ENCODE measurements around the gene SLC30A7. TPM values are rescaled to one million over a fixed set of nuclear protein-coding genes. Genes with fewer than 3 reads are reported as not detected.
"Not testable (repeated sequence)": the region's sequence is repeated elsewhere in the genome, so short reads cannot be mapped to it uniquely, and the experiment has no call there.

The SLC30A7 gene
- total RNA-seq (10 to 100 TPM; 25.5 to 27.0 TPM), polyA plus RNA-seq (ENCODE audit: insufficient read length in 2 of 2) (1 to 10 TPM; 8.6 to 9.3 TPM)
- long read RNA-seq, donor 1, partial matches to known transcripts = 0 of 2 reads
- long read RNA-seq, donor 1, other reads (novel, unspliced or antisense) = 0 of 2 reads
- long read RNA-seq, donor 2, partial matches to known transcripts = 0 of 1 reads
- long read RNA-seq, donor 2, other reads (novel, unspliced or antisense) = 0 of 1 reads
- long read RNA-seq, donor 3 = 0 reads
- long read RNA-seq, donor 4, partial matches to known transcripts = 0 of 1 reads
- long read RNA-seq, donor 4, other reads (novel, unspliced or antisense) = 0 of 1 reads

- DNase-seq (ENCODE audit: low read depth in 4 of 6, low spot score in 6 of 6) = peak; percentile 80 to 97 (median 84)
- Histone ChIP-seq H3K36me3 (ENCODE audit: control insufficient read depth, insufficient read depth, low read length) (peaks cover 3% of the 10 kb centered on the region), H3K9me3 (ENCODE audit: control insufficient read depth, insufficient read depth, low read length) (peaks cover 5% of the 10 kb centered on the region), H3K4me1 (ENCODE audit: control insufficient read depth, insufficient read depth, low read length) (no peaks in the 10 kb centered on the region), H3K27me3 (ENCODE audit: control insufficient read depth, insufficient read depth, low read length) (no peaks in the 10 kb centered on the region), H3K4me3 (ENCODE audit: low read depth, low read length) (peak within 1 kb of the TSS; percentile 97), H3K27ac (ENCODE audit: low read depth, low read length) (peak within 1 kb of the TSS; percentile 98)
- WGBS (ENCODE audit: insufficient coverage) = under 1% methylated on average over 58 of the region's 62 CpGs
These were observed at the start of gene SLC30A7 for GRCh38 chr1:100895540-100896480. Gene SLC30A7, plus strand, starts transcription at chr1:100896090. Its CDS starts 173 bp downstream, at chr1:100896263.

GRCh38 chr1:100847361-100848082 is 48.4 kb upstream of the SLC30A7 start:
- no CpG with 5 or more reads among the region's 2 CpGs for WGBS (ENCODE audit: insufficient coverage)
- Histone ChIP-seq H3K4me1 (ENCODE audit: control insufficient read depth, insufficient read depth, low read length) (no peaks in the 10 kb centered on the region), H3K4me3 (ENCODE audit: low read depth, low read length) (no peak overlapping the region), H3K27ac (ENCODE audit: low read depth, low read length) (peak overlapping the region; percentile 38), H3K9me3 (ENCODE audit: control insufficient read depth, insufficient read depth, low read length) (no peaks in the 10 kb centered on the region), H3K36me3 (ENCODE audit: control insufficient read depth, insufficient read depth, low read length) (no peaks in the 10 kb centered on the region), H3K27me3 (ENCODE audit: control insufficient read depth, insufficient read depth, low read length) (no peaks in the 10 kb centered on the region)
- peak in 2 of 6 donors; percentile 30 to 42 for DNase-seq (ENCODE audit: low read depth in 4 of 6, low spot score in 6 of 6)

- Histone ChIP-seq H3K27ac (ENCODE audit: low read depth, low read length) (no peak overlapping the region), H3K9me3 (ENCODE audit: control insufficient read depth, insufficient read depth, low read length) (peaks cover 2% of the 10 kb centered on the region), H3K4me3 (ENCODE audit: low read depth, low read length) (no peak overlapping the region), H3K4me1 (ENCODE audit: control insufficient read depth, insufficient read depth, low read length) (no peaks in the 10 kb centered on the region), H3K27me3 (ENCODE audit: control insufficient read depth, insufficient read depth, low read length) (no peaks in the 10 kb centered on the region), H3K36me3 (ENCODE audit: control insufficient read depth, insufficient read depth, low read length) (no peaks in the 10 kb centered on the region)
- no peak for DNase-seq (ENCODE audit: low read depth in 4 of 6, low spot score in 6 of 6)
- 93% methylated on average over 2 of the region's 5 CpGs for WGBS (ENCODE audit: insufficient coverage)
These were observed 44.2 kb upstream of the SLC30A7 start for GRCh38 chr1:100851726-100852125.

- no CpG with 5 or more reads among the region's 3 CpGs for WGBS (ENCODE audit: insufficient coverage)
- Histone ChIP-seq H3K27me3 (ENCODE audit: control insufficient read depth, insufficient read depth, low read length) (no peaks in the 10 kb centered on the region), H3K27ac (ENCODE audit: low read depth, low read length) (no peak overlapping the region), H3K4me1 (ENCODE audit: control insufficient read depth, insufficient read depth, low read length) (no peaks in the 10 kb centered on the region), H3K4me3 (ENCODE audit: low read depth, low read length) (no peak overlapping the region), H3K9me3 (ENCODE audit: control insufficient read depth, insufficient read depth, low read length) (peaks cover 2% of the 10 kb centered on the region), H3K36me3 (ENCODE audit: control insufficient read depth, insufficient read depth, low read length) (no peaks in the 10 kb centered on the region)
- no peak for DNase-seq (ENCODE audit: low read depth in 4 of 6, low spot score in 6 of 6)
These were observed 42.9 kb upstream of the SLC30A7 start for GRCh38 chr1:100852976-100853375.

GRCh38 chr1:100855116-100855515 is 40.8 kb upstream of the SLC30A7 start:
- not testable (repeated sequence) for DNase-seq (ENCODE audit: low read depth in 4 of 6, low spot score in 6 of 6); H3K4me3 ChIP-seq (ENCODE audit: low read depth, low read length); H3K36me3 ChIP-seq (ENCODE audit: control insufficient read depth, insufficient read depth, low read length); H3K9me3 ChIP-seq (ENCODE audit: control insufficient read depth, insufficient read depth, low read length); H3K27me3 ChIP-seq (ENCODE audit: control insufficient read depth, insufficient read depth, low read length); H3K4me1 ChIP-seq (ENCODE audit: control insufficient read depth, insufficient read depth, low read length); H3K27ac ChIP-seq (ENCODE audit: low read depth, low read length)

GRCh38 chr1:100860397-100860991 is 35.4 kb upstream of the SLC30A7 start:
- Histone ChIP-seq H3K9me3 (ENCODE audit: control insufficient read depth, insufficient read depth, low read length) (peaks cover 2% of the 10 kb centered on the region), H3K36me3 (ENCODE audit: control insufficient read depth, insufficient read depth, low read length) (no peaks in the 10 kb centered on the region), H3K4me1 (ENCODE audit: control insufficient read depth, insufficient read depth, low read length) (no peaks in the 10 kb centered on the region), H3K4me3 (ENCODE audit: low read depth, low read length) (no peak overlapping the region), H3K27ac (ENCODE audit: low read depth, low read length) (no peak overlapping the region), H3K27me3 (ENCODE audit: control insufficient read depth, insufficient read depth, low read length) (no peaks in the 10 kb centered on the region)
- DNase-seq (ENCODE audit: low read depth in 4 of 6, low spot score in 6 of 6) = no peak
- WGBS (ENCODE audit: insufficient coverage) = no CpG with 5 or more reads among the region's 3 CpGs

- Histone ChIP-seq H3K27ac (ENCODE audit: low read depth, low read length) (no peak overlapping the region), H3K4me1 (ENCODE audit: control insufficient read depth, insufficient read depth, low read length) (no peaks in the 10 kb centered on the region), H3K36me3 (ENCODE audit: control insufficient read depth, insufficient read depth, low read length) (no peaks in the 10 kb centered on the region), H3K4me3 (ENCODE audit: low read depth, low read length) (no peak overlapping the region), H3K27me3 (ENCODE audit: control insufficient read depth, insufficient read depth, low read length) (no peaks in the 10 kb centered on the region), H3K9me3 (ENCODE audit: control insufficient read depth, insufficient read depth, low read length) (no peaks in the 10 kb centered on the region)
- 100% methylated on average over 1 of the region's 1 CpG for WGBS (ENCODE audit: insufficient coverage)
- no peak for DNase-seq (ENCODE audit: low read depth in 4 of 6, low spot score in 6 of 6)
These were observed 34.5 kb upstream of the SLC30A7 start for GRCh38 chr1:100861379-100861778.

GRCh38 chr1:100862591-100862990 is 33.3 kb upstream of the SLC30A7 start:
- Histone ChIP-seq H3K4me1 (ENCODE audit: control insufficient read depth, insufficient read depth, low read length) (no peaks in the 10 kb centered on the region), H3K36me3 (ENCODE audit: control insufficient read depth, insufficient read depth, low read length) (no peaks in the 10 kb centered on the region), H3K9me3 (ENCODE audit: control insufficient read depth, insufficient read depth, low read length) (no peaks in the 10 kb centered on the region), H3K4me3 (ENCODE audit: low read depth, low read length) (no peak overlapping the region), H3K27ac (ENCODE audit: low read depth, low read length) (no peak overlapping the region), H3K27me3 (ENCODE audit: control insufficient read depth, insufficient read depth, low read length) (no peaks in the 10 kb centered on the region)
- no CpG with 5 or more reads among the region's 2 CpGs for WGBS (ENCODE audit: insufficient coverage)
- DNase-seq (ENCODE audit: low read depth in 4 of 6, low spot score in 6 of 6) = no peak
